Fibroblast of villous mesenchyme (primary cell): Measurements from ENCODE around the gene PTPRE. TPM values are rescaled to one million over a fixed set of nuclear protein-coding genes. Genes with fewer than 3 reads are reported as not detected.

Experiments used
- DNase-seq: peaks from one replicate; pipeline ENCODE4 v3.0.0-alpha.2; 2010; ENCODE audit warnings: low read depth
- H3K4me3 ChIP-seq: 2 replicates; pipeline ENCODE4 v1.5.1; 2011; ENCODE audit warnings: low read depth, mild to moderate bottlenecking, low read length
- total RNA-seq: library from RNA; depleted of rRNA; stranded (reverse); fragments of >200 nt; gene quantifications from 2 replicates; pipeline ENCODE4 v1.2.3, GENCODE V29; 2012
- TF ChIP-seq, protein P1 (sequence below): IDR thresholded peaks from 2 replicates; pipeline ENCODE4 v1.5.1; 2012; ENCODE audit warnings: low read depth, mild to moderate bottlenecking, low read length; ENCODE audit not compliant: insufficient read depth

Gene PTPRE
- total RNA-seq, 1 donor, result 11.2 TPM

DNA sequence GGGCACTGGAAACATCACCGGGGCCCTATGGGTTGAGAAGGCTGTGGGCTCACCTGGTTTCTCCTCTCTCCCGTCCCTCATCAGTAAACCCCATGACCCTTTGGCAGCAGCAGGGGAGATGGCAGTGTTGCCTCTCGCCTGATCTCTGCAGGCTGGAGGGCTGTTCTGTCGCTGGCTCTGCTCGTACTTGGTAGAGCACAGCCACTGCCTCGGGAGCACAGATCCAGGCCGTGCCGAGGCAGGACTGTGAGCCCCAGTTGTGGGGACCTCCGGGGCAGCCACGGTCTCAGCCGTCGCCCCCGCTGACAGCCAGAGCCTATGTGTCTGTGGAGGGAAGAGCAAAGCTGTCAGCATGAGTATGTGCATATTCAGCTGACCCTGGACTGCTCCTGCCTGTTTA lies 94.9 kb downstream of the PTPRE start:
- no peak for DNase-seq
- H3K4me3 ChIP-seq, result no peak overlapping the region
- TF ChIP-seq, protein P1, sequence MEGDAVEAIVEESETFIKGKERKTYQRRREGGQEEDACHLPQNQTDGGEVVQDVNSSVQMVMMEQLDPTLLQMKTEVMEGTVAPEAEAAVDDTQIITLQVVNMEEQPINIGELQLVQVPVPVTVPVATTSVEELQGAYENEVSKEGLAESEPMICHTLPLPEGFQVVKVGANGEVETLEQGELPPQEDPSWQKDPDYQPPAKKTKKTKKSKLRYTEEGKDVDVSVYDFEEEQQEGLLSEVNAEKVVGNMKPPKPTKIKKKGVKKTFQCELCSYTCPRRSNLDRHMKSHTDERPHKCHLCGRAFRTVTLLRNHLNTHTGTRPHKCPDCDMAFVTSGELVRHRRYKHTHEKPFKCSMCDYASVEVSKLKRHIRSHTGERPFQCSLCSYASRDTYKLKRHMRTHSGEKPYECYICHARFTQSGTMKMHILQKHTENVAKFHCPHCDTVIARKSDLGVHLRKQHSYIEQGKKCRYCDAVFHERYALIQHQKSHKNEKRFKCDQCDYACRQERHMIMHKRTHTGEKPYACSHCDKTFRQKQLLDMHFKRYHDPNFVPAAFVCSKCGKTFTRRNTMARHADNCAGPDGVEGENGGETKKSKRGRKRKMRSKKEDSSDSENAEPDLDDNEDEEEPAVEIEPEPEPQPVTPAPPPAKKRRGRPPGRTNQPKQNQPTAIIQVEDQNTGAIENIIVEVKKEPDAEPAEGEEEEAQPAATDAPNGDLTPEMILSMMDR, result no peak

DNA sequence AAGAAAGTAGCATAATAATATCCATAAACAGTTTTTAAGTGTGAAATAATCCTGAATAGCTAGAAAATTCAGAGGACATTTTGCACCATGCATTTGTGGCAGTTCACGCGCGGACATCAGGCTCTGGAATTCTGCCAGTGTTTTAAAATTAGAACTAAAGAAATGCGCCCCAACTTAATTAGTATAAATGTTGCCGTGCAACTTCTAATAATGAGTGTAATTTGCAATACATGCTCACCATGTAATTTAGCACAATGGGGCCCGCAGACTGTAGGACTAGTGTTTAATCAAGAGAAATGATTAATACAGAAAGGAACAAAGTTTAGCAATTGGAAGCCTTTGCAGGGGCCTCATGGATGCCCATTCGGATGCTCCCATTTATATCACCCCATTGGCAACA lies 96.6 kb downstream of the PTPRE start:
- no peak overlapping the region for H3K4me3 ChIP-seq
- DNase-seq, result no peak
- TF ChIP-seq, protein P1, result no peak

DNA sequence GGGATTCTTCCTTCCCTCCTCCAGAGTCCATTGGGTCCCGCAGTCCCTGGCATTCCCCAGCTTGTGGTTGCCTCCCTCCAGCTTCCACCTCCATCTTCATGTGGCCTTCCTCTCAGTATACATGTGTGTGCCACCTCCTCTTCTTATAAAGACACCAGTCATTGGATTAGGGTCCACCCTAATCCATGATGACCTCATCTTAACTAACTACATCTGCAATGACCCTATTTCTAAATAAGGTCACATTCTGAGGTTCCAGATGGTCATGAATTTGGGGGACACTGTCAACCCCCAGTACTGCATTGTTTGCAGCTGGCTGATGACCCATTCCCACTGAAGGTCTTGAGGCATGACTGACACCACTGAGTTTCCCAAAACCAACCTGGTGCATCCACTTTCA lies 99.0 kb downstream of the PTPRE start:
- TF ChIP-seq, protein P1, result no peak
- no peak overlapping the region for H3K4me3 ChIP-seq
- no peak for DNase-seq

DNA sequence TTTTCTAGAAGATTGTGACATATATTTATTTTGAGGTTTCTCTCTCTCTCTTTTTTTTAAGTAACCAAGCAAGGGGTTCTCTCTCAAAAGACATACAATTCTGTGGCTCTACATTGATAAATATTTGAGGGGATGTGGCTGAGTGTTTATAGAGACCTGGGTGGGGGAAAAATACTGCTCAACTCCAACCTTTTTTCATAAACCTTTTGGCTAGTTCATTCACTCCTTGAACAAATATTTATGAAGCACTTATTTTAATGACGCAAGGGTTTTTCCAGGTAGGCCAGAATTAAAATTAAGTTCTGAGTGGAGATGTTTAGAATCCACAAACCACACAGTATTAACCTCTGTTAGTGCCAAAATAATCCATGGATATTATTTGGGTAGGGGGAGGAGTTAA lies 100.2 kb downstream of the PTPRE start:
- no peak for DNase-seq
- H3K4me3 ChIP-seq, result no peak overlapping the region
- TF ChIP-seq, protein P1, result no peak

DNA sequence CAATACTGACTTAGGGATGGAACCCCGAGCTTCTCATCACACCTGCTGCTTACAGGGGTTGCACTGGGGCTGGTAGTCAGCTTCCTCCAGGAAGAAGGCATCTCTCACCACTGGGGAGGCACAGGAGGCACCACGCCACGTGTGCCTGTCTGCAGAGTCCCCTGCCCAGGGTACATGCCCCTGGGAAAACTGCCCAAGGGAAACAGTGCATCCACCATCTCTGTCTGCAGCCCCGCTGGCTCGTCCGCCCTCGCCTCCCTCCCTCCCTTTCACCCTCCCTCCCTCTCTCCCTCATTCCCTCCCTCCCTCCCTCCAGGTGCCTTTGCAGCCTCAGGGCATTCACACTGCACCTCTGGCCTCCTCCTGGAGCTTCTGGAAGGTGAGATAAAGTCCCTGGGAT lies 101.1 kb downstream of the PTPRE start:
- DNase-seq, result no peak
- TF ChIP-seq, protein P1, result no peak
- no peak overlapping the region for H3K4me3 ChIP-seq

DNA sequence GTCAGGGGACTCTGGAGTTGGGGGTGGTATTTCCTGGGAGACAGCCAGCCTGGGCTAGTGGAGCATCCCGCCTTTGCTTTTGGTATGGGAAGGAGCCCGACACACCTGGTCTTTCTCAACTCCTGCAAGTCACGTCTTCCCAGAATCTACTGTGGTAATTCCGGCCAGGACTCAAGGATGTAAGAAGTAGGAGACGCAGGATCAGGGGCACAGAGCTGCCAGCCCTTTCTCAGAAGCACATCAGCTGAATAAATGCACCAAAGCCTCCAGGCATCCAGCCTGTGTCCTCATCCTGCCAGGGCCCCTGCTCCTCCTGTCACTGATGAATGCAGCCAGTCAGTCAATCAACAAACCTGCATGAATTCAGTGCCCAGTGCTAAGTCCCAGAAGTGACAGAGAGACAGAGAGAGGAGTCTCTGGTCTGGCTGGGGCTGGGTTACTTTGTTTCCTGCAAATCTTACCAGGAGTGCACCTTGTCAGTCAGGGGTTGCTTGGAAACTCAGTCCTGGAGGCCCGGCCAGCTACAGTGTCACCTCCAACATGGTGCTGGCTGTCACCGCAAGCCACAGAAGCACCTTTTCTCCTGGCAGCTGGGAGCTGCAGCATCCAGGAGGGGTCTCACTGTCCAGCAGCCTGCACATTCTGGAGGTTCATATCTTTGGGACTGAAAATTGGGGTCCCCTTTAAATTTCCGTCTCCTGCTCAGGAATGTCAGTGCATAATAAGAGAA lies 101.8 kb downstream of the PTPRE start:
- no peak overlapping the region for H3K4me3 ChIP-seq
- TF ChIP-seq, protein P1, result no peak
- DNase-seq, result no peak

DNA sequence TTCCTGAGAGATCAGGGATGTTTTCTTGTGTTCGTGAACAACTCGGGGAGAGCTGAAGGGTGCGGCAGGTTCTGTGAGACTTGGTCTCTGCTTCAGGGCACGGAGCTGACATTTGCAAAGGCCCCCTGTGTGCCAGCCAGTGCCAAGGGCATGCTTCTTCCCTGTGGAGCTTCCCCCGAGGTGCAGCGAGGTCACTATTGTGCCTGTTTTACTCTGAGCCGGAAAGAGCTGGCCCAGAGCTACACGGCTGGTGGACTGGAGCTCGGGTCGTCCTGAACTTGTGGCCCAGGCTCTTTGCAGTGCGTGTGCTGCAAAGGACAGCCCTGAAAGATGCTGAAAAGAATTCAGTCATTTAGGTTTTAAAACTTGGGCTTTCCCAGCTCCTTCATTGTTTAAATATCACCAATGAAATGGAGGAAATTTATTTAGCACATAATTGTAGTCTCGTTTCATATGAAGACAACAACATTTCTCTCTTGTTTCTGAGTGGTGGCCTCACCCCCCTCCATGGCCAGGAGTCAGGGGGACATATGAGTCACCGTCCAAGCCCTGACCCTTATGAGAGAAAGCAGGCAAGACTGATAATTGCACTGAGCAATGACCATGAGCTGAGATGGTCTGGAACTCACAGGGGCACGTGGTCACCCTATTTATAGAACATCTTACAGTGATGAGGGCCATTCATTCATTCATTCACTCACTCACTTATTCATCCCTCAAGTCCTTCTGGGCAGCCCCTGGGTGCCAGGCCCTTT lies 102.6 kb downstream of the PTPRE start:
- H3K4me3 ChIP-seq, result no peak overlapping the region
- TF ChIP-seq, protein P1, result no peak
- peak; percentile 60 for DNase-seq
